Spleen (tissue), 11 donors: ENCODE results near the gene RCL1. TPM values are rescaled to one million over a fixed set of nuclear protein-coding genes. Genes with fewer than 3 reads are reported as not detected.

Experiments used
- DNase-seq: peaks from one replicate; pipeline ENCODE4 v3.0.0-alpha.2; 2020
- H3K27ac ChIP-seq, 8 donors: fragments of 200-600 bp; sonication (generic) in 7 of 8; 1 replicate in 4 of 8; 2 replicates in 4 of 8; pipeline versions ENCODE4 v1.5.0 to v1.8.0; 2016 to 2021; ENCODE audit warnings: inconsistent platforms in 4 of 8, mild to moderate bottlenecking in 4 of 8, moderate library complexity in 1 of 8
- H3K27me3 ChIP-seq, 7 donors: fragments of 200-600 bp; sonication (generic) in 6 of 7; replicated peaks in 1 of 7; 1 replicate in 4 of 7; 2 replicates in 3 of 7; pipeline versions ENCODE4 v1.5.0 to v1.8.0; 2016 to 2021; ENCODE audit warnings: inconsistent platforms in 3 of 7, mild to moderate bottlenecking in 1 of 7
- H3K36me3 ChIP-seq, 6 donors: fragments of 200-600 bp; sonication (generic) in 5 of 6; 1 replicate in 4 of 6; 2 replicates in 2 of 6; pipeline versions ENCODE4 v1.5.0 to v1.8.0; 2016 to 2021; ENCODE audit warnings: inconsistent platforms in 2 of 6
- H3K4me1 ChIP-seq, 6 donors: fragments of 200-600 bp; sonication (generic) in 5 of 6; 1 replicate in 3 of 6; 2 replicates in 3 of 6; pipeline versions ENCODE4 v1.5.0 to v1.8.0; 2016 to 2021; ENCODE audit warnings: inconsistent platforms in 3 of 6
- H3K4me3 ChIP-seq, 8 donors: fragments of 200-600 bp; sonication (generic) in 7 of 8; 1 replicate in 4 of 8; 2 replicates in 4 of 8; pipeline versions ENCODE4 v1.5.0 to v1.8.0; 2016 to 2021; ENCODE audit warnings: inconsistent platforms in 4 of 8, mild to moderate bottlenecking in 4 of 8, moderate library complexity in 2 of 8
- H3K9me3 ChIP-seq, 8 donors: fragments of 200-600 bp; sonication (generic) in 7 of 8; 1 replicate in 4 of 8; 2 replicates in 4 of 8; pipeline versions ENCODE4 v1.5.0 to v1.8.0; 2016 to 2021; ENCODE audit warnings: inconsistent platforms in 4 of 8
- POLR2A ChIP-seq, 3 donors: fragments of 450-650 bp; IDR thresholded peaks; one replicate each; pipeline ENCODE4 v1.5.1; 2017; ENCODE audit warnings: antibody characterized with exemption in 3 of 3, mild to moderate bottlenecking in 1 of 3
- WGBS, 5 donors: extraction: QIAGEN DNeasy Blood & Tissue Kit in 3 of 5; methylation state at CpG; one replicate each; pipeline versions ENCODE4 v1.1.5 to v1.1.7; 2013 to 2018; 5-methylcytosine and 5-hydroxymethylcytosine counted together
- intact Hi-C: fragments of 100-400 bp; cut with DNase I; formaldehyde crosslinking; loops from one replicate; pipeline ENCODE4 v1.15.0; 2023; ENCODE audit warnings: low total_unique reads
- microRNA-seq, 3 donors: library from miRNA; unstranded; fragments of <30 nt; microRNA quantifications; one replicate each; pipeline versions ENCODE4 to v1.1.0, GENCODE V29; 2019 to 2020
- polyA plus RNA-seq, 3 donors: library from polyadenylated mRNA; stranded (reverse); fragments of 200-250 nt; gene quantifications; one replicate each; pipeline ENCODE4 v1.2.1, GENCODE V29; 2013
- small RNA-seq, 4 donors: library from RNA; depleted of rRNA; stranded (forward); fragments of <200 nt; gene quantifications; one replicate each; pipeline ENCODE3, GENCODE V24; 2016
- total RNA-seq, 7 donors: library from RNA; depleted of rRNA in 3 of 7; stranded (reverse); fragments of >200 nt in 3 of 7; fragmentation: NEBNext Ultra II Directional in 4 of 7; extraction: Animal tissue kit (Norgen Biotek cat#: 25700) in 4 of 7; gene quantifications; one replicate each; pipeline versions ENCODE4 v1.1.0 to v1.2.1, GENCODE V29; 2016 to 2021
- TF ChIP-seq, protein P1 (sequence below), 11 experiments: fragments of 200-600 bp in 7 of 11; fragments of 450-650 bp in 4 of 11; sonication (generic) in 4 of 11; IDR thresholded peaks in 8 of 11; conservative IDR thresholded peaks in 3 of 11; 1 replicate in 7 of 11; 2 replicates in 4 of 11; pipeline versions ENCODE4 v1.4.0 to v1.8.0; 2016 to 2021; ENCODE audit warnings: antibody characterized with exemption in 11 of 11, inconsistent platforms in 4 of 11, mild to moderate bottlenecking in 1 of 11
- donor health status: healthy with polysubstance abuse.
- donor health status: DM: no; HTN: no; CAD: no; lungs with moderate emphysema.
- donor health status: DM: no; HTN: no; CAD: no.
- donor health status: Bipolar disorder and iron deficiency.
- donor health status: healthy.
- donor health status: DM: no; HTN: no; CAD: no.
- donor health status: DM: yes; HTN: yes; CAD: no.

The RCL1 gene
- total and polyA plus RNA-seq, 10 donors, result 11.8 to 29.4 (median 21.6) TPM

DNA sequence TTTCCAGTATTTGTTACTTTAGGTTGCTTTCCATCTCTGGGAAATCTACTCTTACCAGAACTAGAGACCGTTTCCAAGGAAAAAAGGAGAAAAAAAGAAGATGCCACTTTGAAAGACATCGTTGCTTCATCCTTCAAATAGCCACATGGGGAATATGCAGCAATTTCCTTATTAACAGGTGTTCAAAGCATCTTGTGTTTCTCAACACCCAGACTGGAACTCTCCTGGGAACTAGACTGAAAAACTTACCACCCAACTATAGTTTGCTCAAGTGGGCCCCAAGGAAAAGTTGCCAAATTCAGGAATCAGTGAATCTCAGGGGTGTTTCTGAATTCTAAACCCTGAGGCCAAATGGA lies 112.4 kb downstream of the RCL1 start:
- no peak overlapping the region for H3K27ac ChIP-seq
- no peak for DNase-seq

More for the DNA sequence above, 112.4 kb downstream of the RCL1 start:
- no peaks in the 10 kb centered on the region for H3K36me3 ChIP-seq
- peaks cover 3 to 14% (median 6%) of the 10 kb centered on the region in 6 donors for H3K4me1 ChIP-seq
- TF ChIP-seq, protein P1, sequence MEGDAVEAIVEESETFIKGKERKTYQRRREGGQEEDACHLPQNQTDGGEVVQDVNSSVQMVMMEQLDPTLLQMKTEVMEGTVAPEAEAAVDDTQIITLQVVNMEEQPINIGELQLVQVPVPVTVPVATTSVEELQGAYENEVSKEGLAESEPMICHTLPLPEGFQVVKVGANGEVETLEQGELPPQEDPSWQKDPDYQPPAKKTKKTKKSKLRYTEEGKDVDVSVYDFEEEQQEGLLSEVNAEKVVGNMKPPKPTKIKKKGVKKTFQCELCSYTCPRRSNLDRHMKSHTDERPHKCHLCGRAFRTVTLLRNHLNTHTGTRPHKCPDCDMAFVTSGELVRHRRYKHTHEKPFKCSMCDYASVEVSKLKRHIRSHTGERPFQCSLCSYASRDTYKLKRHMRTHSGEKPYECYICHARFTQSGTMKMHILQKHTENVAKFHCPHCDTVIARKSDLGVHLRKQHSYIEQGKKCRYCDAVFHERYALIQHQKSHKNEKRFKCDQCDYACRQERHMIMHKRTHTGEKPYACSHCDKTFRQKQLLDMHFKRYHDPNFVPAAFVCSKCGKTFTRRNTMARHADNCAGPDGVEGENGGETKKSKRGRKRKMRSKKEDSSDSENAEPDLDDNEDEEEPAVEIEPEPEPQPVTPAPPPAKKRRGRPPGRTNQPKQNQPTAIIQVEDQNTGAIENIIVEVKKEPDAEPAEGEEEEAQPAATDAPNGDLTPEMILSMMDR (IDR thresholded peaks at IDR 0.05 in 8 of 11, conservative IDR thresholded peaks at IDR 0.05 in 3 of 11), result no peak
- TF ChIP-seq POLR2A (IDR thresholded peaks at IDR 0.05), result no peak
- intact Hi-C loops, result no loop called here
- no peaks in the 10 kb centered on the region for H3K27me3 ChIP-seq
- 41 to 86% (median 53%) methylated on average over 2 of the region's 2 CpGs for WGBS, 5 donors
- no peak overlapping the region for H3K4me3 ChIP-seq
- peaks cover 0 to 6% (median 4%) of the 10 kb centered on the region in 8 donors for H3K9me3 ChIP-seq

Small RNAs within 50 kb of the gene (microRNA-seq; reads per million reads assigned to microRNA genes)
- gene MIR101-2, result 85.3 to 157 (median 140) reads per million in 3 donors

Small RNAs within 50 kb of the gene (small RNA-seq; reads per million reads assigned to genes)
- gene AL158147.1, result 0 reads per million in 4 donors
- 0 reads per million in 4 donors for gene MIR101-2

Other genes starting within 250 kb of the RCL1 start
- gene PLPP6, start 130.7 kb upstream of the RCL1 start, total RNA-seq, result 10 to 100 TPM in 2 of 7 donors, 1 to 10 TPM in 5; 4.5 to 11.6 (median 7.8) TPM
- gene PLPP6, start 130.7 kb upstream of the RCL1 start, polyA plus RNA-seq, result 1 to 10 TPM; 6.1 to 6.4 (median 6.2) TPM
- gene SPATA6L, start 126.5 kb upstream of the RCL1 start, total RNA-seq, result 1 to 10 TPM in 6 of 7 donors, under 1 TPM in 1; 0.32 to 5.7 (median 1.6) TPM
- under 1 TPM; 0.35 to 0.67 (median 0.57) TPM for gene SPATA6L, start 126.5 kb upstream of the RCL1 start, polyA plus RNA-seq
- 10 to 100 TPM in 6 of 7 donors, 1 to 10 TPM in 1; 9.8 to 21.2 (median 13.8) TPM for gene CDC37L1, start 113.4 kb upstream of the RCL1 start, total RNA-seq
- 1 to 10 TPM; 5.3 to 7.0 (median 6.5) TPM for gene CDC37L1, start 113.4 kb upstream of the RCL1 start, polyA plus RNA-seq
- 10 to 100 TPM; 28.1 to 65.3 (median 51.3) TPM for gene AK3, start 51.7 kb upstream of the RCL1 start, total RNA-seq
- gene AK3, start 51.7 kb upstream of the RCL1 start, polyA plus RNA-seq, result 10 to 100 TPM; 21.3 to 34.3 (median 25.9) TPM
- gene JAK2, start 192.3 kb downstream of the RCL1 start, total RNA-seq, result 10 to 100 TPM; 40.9 to 61.2 (median 54.6) TPM
- 10 to 100 TPM in 1 of 3 donors, 1 to 10 TPM in 2; 7.1 to 10.1 (median 7.3) TPM for gene JAK2, start 192.3 kb downstream of the RCL1 start, polyA plus RNA-seq